ENCODE results near the gene TAGLN.

The TAGLN gene

DNA sequence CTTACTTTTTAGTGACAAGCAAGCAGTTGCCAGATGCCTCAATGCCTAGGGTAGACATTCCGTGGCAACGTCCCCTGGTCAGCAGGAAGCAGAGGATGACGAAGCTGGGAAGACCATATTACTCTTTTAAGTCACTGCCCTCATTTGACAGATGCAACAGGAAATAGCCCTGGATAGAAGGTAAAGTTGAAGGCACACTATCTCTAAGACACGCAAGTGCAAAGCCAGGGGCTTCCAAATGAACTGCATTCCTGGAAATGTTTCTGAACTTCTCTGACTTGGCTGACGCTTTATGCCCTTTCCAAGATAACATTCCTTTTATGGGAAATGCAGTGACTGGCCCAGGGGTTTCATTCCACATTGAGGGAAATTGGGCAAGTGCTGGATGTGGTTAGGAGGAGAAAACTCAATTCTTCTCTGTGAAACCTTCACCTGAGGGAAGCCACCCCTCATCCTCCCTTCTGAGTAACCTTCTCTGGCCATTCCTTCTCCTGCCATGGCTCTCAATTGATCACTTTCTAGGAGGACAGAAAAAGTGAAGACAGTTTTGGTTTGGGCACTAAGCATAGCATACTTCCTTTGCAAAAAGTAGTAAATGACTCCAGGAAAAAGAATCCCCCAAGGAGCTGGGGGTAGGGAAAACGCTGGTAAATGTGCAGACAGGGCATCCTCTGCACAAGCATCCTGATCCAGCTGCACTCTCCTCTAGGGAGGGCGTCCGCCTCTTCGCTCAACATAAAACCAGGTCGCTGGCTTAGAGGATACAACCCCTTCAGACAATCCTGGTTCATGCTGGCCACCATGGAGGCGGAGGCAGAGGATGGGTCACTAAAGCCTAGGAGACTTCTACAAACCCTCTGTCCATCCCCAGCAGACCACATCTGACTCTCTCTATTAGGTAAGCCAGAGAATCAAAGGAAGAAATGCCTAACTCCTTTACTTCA is 18.2 kb downstream of the TAGLN start:
- DNase-seq = no peak

DNA sequence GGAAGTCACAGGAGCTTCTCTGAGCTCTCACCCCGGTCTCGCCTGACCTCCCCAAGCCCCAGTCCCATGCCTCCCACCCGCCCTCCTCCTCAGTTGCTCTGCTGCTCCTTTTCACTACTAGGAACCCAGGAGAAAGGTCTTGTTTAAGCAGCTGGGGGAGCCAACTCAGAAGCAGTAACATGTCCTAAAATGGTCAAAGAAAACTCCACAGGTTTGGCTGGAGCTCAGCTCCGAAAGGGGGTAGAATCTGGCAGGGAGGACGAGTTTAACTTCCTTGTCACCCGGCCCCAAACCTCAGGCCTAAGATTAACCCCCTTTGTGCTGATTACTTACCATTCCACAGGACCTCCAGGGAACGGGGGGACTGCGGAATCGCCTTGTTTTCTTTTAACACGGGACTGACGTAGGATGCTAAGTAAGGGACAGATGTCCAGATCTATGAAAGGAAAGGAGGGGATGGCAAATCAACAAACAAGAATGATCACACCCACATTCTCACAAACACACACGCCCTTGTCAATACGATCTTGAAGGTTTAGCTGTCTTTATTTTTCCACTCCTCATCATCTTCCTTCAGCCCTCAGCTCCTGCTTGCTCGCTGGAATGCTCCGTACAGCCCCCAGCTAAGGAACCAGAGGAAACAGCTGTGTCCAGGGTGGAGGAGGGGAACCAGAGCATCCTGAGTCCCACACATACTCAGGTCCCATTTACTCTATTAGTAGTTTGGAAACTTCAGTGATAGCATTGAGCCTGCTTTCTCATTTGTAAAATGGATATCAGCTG is 19.2 kb downstream of the TAGLN start:
- DNase-seq = no peak

DNA sequence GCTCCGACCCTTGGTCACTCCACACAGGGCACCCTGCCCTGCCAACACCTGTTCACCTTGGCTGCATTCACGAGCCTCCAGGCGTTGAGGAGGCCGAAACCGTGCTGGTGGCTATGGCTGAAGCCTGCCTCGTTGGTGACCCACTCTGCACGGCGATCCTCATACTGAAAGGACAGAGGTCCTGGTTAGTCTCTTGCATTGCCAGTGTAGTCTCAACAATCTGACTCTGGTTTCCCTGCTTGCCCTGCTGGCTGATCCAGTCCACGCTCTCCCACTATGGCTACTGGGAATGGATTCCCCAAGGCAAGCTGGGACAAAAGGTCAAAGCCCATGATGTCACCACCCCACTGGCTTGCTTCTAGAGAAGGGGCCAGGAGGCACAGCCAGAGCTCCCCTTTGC is 19.8 kb downstream of the TAGLN start:
- DNase-seq = no peak

- no peak for DNase-seq
Observed at GRCh38 chr11:117219455-117219854, 20.3 kb downstream of the TAGLN start.

DNA sequence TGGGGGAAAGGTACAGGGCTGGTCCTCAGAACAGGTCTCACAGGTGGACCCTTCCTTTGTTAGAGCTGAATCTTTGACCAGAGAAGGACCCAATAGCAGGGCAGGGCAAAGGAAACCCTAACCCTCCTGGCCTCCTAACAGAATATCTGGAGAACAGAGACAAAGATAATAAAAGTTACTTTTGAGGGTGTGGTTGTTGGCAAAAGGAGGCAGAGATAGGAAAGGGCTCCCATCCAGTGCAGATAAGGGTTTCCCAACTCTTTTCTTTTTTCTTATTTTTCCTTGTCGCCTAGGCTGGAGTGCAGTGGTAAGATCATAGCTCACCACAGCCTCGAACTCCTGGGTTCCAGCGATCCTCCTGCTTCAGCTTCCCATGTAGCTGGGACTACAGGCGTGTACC is 20.8 kb downstream of the TAGLN start:
- DNase-seq = no peak

DNA sequence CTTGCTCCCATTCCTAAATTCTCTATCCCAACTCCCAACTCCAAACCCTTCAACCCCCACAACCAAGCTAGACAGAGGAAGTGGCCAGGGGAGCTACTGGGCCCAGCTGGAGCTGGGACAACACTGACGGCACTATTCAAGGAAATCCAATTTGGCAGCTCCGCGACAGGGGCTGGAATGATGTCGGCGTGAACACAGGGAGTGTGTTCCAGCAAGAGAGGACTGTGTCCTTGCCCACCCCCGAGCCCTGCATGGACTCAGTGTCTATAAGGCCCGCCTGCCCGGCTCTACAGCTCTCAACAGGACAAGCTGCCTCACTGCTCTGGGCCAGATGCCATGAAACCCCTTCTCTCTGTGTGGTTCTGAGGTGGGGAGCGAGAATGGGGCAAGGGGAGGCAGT is 21.4 kb downstream of the TAGLN start:
- DNase-seq = no peak

GRCh38 chr11:117220999-117221774 is 22.0 kb downstream of the TAGLN start:
- no peak for DNase-seq

DNA sequence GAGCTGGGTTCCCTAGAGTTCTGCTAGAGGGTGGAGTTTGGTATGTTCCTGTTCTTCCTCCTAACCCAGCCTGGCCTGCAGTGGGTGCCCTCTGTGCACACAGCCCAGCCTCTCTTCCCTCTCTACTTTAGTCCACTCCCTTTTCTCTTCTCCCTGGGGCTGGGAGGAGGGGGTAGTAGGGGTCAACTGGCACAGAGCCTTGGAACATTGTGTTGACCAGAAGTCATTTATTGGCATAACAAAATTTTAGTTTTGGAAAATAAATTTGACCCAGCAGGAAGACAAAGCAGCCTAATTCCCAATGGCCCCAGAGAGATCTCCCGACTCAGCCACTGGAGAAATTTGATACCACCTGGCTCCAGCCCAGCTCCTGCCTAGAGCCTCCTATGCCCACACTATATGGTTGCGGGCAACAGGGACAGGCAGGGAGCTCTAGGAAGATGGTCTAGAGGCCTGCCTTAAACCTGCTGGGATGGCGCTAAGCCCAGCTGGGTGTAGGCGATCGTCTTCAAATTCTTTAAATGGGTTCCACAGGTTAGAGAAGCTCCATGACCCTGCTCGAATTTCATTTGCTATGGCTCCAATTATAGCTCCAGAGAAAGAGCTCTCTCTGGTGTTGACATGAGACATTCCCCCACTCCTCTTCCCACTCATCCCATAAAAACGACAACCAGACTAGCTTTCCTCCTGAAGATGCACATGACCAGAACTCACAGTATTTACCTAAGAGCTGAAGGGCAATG is 22.8 kb downstream of the TAGLN start:
- DNase-seq = no peak

DNA sequence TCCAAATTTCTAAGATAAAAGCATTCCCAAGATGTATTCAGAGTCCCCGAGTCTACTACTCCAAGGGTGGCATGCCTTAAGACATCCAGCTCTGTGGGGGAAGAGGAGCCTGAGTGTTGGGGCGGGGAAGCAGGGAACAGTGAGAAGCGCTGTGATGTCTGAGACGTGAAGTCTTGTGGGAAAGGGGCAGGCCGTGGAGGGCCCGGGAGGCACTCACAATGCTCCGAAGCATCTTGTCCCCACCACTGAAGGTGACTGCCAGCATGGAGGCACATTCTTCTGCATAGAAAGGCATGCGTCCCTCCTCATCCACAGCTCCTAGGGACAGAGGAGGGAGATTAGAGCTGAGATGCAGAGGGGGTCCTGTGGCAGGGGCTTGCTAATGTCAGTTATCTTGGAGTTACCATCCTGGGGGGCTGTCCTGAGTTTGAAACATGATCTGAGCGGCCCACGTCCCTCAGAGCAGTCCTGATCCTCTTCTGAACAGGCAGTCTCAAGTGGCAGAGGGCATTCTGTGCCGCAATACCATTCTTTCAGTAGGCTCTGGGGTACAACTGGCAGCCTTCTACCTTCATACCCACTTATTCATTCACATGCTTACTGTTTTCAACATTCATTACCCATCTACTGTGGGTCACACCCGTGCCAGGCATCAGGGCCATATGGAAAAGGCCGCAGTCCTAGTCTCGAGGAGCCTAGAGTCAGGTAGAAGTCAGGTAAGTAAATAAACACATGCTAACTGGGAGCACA is 24.0 kb downstream of the TAGLN start:
- DNase-seq = no peak

DNA sequence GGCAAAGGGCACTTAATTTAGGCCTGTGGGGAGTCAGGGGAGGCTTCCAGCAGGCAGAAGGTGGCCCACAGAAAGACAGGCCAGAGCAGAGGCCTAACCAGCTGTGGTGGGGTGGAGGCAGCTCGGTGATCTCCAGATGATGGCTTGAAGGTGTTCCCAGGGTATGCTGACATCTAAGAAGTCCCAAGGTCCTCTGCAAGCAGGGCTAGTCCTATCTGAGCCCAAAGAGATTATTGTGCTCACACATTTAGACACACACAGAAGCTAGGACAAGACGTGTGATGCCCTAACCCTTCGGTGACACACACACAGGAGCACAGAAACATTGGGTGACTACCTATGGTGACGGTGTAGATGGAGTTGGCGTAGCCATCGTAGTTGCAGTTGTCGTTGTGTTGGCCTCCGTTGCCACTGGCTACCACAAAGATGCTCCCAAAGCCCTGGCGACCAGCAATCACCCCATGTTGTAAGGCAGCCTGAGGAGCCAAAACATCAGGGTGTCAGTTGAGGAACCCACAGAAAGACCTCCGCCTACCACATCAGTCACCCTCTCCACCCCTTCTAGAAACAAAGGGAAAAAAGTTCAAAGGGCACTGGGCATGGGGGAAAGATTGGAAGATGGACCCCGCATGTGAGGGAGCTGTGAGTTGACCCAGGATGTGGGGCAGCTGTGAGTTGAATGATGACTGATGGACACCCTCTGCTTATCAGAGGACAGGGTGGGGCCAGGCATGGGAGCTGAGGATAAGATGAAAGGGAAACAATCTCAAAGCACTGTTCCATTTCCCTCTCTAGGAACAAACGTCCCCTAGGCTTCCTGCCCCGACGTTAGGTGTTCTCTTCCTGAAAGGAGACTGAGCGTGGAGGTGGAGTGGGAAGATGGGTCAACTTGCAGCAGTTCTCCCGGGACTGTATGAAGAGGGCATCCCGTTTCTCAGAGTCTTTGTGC is 24.8 kb downstream of the TAGLN start:
- no peak for DNase-seq

DNA sequence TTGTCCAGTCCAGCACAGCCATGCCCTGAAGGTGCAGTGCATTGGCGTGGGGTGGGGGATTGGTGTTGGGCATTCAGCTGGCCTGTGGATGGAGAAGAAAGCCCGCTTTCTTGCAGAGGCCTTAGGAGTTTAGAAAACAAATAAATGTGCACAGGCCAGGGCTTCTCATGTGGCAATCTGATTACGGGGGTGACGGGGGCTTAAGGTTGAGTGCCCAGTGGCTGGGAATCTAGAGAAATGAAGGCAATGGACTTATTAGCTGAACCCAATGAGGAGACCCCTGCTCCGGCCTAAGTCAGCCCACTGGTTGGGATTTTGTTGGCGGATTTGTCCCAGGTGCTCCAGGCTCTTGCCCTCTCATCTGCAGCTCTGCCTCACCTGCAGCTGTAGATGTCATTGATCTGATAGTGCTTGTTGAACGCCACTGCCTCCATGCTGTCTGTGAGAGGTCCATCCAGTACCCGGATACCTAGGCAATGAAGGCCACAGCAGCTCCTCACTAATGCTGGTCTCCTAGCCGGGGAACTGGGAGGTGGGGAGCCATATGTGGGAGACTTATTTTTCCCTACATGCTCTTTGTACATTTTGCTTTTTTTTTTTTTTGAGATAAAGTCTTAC is 26.5 kb downstream of the TAGLN start:
- no peak for DNase-seq

DNA sequence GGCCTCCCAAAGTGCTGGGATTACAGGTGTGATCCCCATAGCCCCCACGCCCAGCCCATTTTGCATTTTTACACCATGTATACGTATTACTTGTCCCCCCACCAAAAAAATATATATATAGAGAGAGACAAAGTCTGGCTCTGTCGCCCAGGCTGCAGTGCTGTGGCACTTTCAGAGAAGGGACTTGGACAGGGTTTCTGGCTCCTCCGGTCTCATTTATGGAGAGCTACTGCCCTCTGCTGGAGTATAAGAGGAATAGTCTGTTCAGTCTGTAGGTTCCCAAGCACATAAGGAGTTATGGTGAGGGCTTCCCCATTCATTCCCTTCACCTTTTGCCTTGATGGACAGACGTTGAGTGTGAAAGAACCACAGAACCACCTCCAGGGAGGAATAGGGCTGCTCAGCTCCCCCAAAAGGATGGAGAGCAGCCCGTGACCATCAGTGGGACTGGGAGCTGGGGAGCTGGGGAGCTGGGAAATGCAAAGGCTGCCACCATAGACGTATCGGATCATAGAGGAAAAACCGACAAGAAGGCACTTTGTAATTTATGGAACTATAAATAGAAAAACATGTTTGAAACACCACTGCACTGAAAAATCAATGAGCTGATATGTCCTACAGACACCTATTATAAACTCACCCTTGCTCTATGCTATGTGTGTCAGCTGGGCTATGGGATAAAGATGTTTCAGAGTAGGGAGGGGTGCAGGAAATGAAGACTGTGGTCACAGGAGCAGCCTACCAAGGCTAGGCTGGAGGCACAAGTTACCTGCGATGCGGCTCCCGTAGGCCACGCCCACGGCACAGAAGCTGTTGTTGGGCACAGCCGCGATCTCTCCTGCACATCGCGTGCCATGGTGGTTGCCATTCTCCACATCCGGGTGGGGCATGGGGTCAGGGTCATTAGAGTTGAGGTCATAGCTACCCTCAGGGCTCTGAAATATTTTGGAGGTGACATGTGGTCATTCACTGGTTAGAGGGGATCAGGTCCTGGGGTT is 27.5 kb downstream of the TAGLN start:
- peak in 1 of 2 experiments; percentile 33 for DNase-seq

DNA sequence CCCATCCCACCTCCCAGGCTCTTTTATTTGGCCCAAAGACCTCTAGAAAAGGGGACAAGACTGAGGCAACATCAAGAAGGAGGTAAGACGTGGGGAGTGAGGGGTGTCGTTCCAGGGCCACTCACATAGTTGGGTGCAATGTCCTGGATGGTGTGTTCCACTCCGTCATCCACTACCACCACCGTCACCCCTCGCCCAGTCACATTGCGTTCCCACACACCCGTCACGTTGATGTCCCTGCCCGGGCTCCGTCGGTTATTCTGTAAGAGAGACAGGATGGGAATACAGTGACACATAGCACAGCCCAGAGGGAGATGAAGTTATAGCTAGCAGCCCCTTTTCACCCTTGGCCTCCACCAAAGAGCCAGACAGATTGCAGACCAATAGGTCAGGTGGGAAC is 28.9 kb downstream of the TAGLN start:
- no peak for DNase-seq

DNA sequence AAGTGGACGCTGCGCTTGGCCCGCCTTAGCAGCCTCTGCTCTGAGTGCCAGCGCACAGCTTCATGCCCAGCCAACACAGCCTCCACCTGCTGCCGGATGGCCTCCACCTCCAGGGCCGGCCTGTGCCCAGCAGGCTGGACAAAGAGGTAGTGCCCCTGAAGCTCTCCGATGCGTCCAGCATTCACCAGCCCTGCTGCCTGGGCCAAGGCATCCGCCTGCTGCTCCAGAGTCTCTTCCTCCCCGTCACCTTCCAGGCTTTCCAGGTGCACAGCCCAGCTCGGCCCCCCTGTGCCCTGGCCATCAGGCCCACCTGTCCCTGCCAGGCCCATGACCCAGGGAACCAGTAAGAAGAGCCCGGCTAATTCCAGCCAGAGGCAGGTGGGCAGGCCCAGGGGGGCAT is 30.2 kb downstream of the TAGLN start:
- no peak for DNase-seq

GRCh38 chr11:117229931-117230285 is 30.7 kb downstream of the TAGLN start:
- no peak for DNase-seq

DNA sequence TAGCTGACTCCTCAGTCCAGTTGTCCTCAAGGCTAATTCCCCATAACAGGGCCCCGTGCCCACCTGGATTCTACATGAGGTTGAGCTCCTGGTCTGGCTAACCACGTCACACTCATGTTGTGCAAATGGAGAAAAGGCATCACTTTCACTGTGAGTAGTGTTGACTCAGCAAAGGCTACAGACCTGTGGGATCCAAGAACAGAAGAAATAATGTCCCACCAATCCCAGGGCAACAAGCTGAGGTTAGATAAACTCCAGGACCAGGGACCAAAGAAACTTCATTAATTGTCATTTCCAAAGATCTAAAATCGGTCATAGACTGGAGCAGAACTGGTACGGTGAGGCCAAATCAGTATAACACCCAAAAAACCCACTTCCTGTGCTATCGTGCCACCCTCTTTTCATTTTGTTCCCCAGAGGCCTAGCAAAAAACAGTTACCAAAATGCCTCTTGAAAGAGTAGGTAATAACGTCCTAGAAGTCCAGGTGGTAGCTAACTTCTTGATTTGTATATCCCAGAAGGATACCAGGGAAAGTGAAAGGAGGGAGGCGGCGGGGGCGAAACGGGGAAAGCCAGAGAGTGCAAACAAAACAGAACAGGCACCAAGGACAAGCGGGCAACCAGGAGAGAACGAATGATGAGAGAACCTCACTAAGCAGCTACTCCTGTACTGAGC is 31.3 kb downstream of the TAGLN start:
- peak; percentile 53 to 71 for DNase-seq

DNA sequence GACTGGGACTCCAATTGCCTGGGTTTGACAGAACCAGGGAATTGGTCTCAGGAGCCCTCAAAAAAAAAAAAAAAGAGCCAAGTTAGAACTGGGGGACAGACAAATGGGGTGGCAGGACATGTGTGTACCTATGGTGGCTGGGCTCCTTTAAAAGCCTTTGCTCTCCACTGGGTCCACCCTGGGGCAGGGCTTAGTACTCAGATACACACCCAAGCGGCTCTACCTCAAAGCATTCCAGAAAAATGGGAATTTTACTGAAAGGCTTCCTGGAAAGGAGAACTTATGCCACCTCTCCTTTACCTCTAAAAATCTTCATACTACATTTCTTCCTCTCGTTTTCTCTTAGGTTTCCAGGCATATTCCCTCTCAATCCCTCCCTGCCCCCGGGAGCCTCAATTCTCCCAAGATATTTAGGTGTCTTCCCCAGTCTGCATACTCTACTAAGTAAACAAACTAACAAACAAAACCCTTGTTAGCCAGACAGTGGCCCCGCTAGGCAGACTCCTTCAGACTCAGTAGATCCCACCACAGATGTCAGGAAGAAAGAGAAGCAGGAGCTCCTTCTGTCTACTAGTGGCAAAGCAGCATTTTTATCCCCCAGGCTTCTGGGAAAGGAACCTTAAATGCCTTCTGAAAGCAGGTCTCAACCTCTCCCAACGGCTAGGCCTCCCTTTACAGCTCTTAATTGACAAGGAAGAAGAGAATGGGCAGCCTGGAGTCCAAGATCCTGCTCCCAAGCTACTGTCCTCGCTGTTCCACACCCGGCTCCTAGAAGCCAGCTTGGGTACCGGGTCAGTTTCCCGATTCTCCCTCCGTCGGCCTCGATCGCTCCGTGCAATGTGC is 32.0 kb downstream of the TAGLN start:
- peak in 1 of 2 experiments; percentile 18 for DNase-seq

GRCh38 chr11:117231842-117232091 is 32.6 kb downstream of the TAGLN start, which contains the start of gene PCSK7:
TSS of gene PCSK7 (minus strand) at chr11:117232073. CDS start at chr11:117229844, 2,229 bp downstream.
- peak; percentile 69 to 75 for DNase-seq

All from activated CD4-positive, alpha-beta T cell treated with anti-CD3 and anti-CD28 coated beads, Interleukin-2, amount 50 U/mL, for 48 hours (primary cell).